HepG2 (cell line): ENCODE data around the gene MCOLN1. TPM values are rescaled to one million over a fixed set of nuclear protein-coding genes. Genes with fewer than 3 reads are reported as not detected.

ENCODE experiments used
- AHR ChIP-seq: IDR thresholded peaks from 2 replicates; pipeline ENCODE4 v1.6.1; 2018; ENCODE audit warnings: missing genetic modification reagents, missing compliant biosample characterization
- CREB3 ChIP-seq: sonication (generic); formaldehyde crosslinking; IDR thresholded peaks from 2 replicates; pipeline ENCODE4 v1.5.0; 2020; ENCODE audit warnings: missing genetic modification reagents
- GATAD1 ChIP-seq: IDR thresholded peaks from 2 replicates; pipeline ENCODE4 v1.6.1; 2016; ENCODE audit warnings: missing genetic modification reagents, missing compliant biosample characterization
- HOXD1 ChIP-seq: sonication (generic); formaldehyde crosslinking; IDR thresholded peaks from 2 replicates; pipeline ENCODE4 v1.5.0; 2020; ENCODE audit warnings: missing genetic modification reagents
- KLF16 ChIP-seq, 2 experiments: sonication (generic) in 1 of 2; formaldehyde crosslinking in 1 of 2; IDR thresholded peaks; 2 replicates each; pipeline versions ENCODE4 v1.6.1 to v1.8.0; 2016 to 2023; ENCODE audit warnings: missing genetic modification reagents in 2 of 2, missing compliant biosample characterization in 1 of 2
- MLX ChIP-seq: IDR thresholded peaks from 2 replicates; pipeline ENCODE4 v1.6.1; 2016
- NFE2 ChIP-seq: sonication (generic); formaldehyde crosslinking; IDR thresholded peaks from 2 replicates; pipeline ENCODE4 v1.4.0; 2020; ENCODE audit warnings: missing genetic modification reagents
- NR1H2 ChIP-seq: sonication (generic); formaldehyde crosslinking; IDR thresholded peaks from 2 replicates; pipeline ENCODE4 v1.8.1; 2022; ENCODE audit warnings: low read depth, missing genetic modification reagents, borderline replicate concordance
- NRL ChIP-seq: sonication (generic); formaldehyde crosslinking; IDR thresholded peaks from 2 replicates; pipeline ENCODE4 v1.5.0; 2020; ENCODE audit warnings: missing genetic modification reagents, mild to moderate bottlenecking, moderate library complexity, borderline replicate concordance
- PHF5A ChIP-seq: IDR thresholded peaks from one replicate; pipeline ENCODE4 v1.6.1; 2018; ENCODE audit warnings: low read depth, missing genetic modification reagents; ENCODE audit not compliant: unreplicated experiment
- RBM39 ChIP-seq: fragments of 200-400 bp; formaldehyde crosslinking; IDR thresholded peaks from one replicate; pipeline ENCODE4 v1.6.1; 2018; ENCODE audit warnings: antibody characterized with exemption, mild to moderate bottlenecking, low read depth, low read length; ENCODE audit not compliant: poor library complexity, severe bottlenecking
- RNF219 ChIP-seq: sonication (generic); formaldehyde crosslinking; IDR thresholded peaks from 2 replicates; pipeline ENCODE4 v1.5.0; 2020; ENCODE audit warnings: mild to moderate bottlenecking, missing genetic modification reagents
- SOX5 ChIP-seq: IDR thresholded peaks from 2 replicates; pipeline ENCODE4 v1.6.1; 2016; ENCODE audit warnings: borderline replicate concordance
- SSRP1 ChIP-seq: IDR thresholded peaks from 2 replicates; pipeline ENCODE4 v1.6.1; 2016; ENCODE audit warnings: control low read depth
- ZNF232 ChIP-seq: sonication (generic); formaldehyde crosslinking; IDR thresholded peaks from 2 replicates; pipeline ENCODE4 v1.4.0; 2020; ENCODE audit warnings: missing genetic modification reagents, borderline replicate concordance
- ZNF484 ChIP-seq: sonication (generic); formaldehyde crosslinking; IDR thresholded peaks from 2 replicates; pipeline ENCODE4 v1.5.1; 2020; ENCODE audit warnings: mild to moderate bottlenecking, low read depth, missing genetic modification reagents, borderline replicate concordance
- ZNF547 ChIP-seq: sonication (generic); formaldehyde crosslinking; IDR thresholded peaks from 2 replicates; pipeline ENCODE4 v1.5.1; 2020; ENCODE audit warnings: mild to moderate bottlenecking, missing genetic modification reagents
- ZNF563 ChIP-seq: sonication (generic); formaldehyde crosslinking; IDR thresholded peaks from 2 replicates; pipeline ENCODE4 v1.8.0; 2022; ENCODE audit warnings: mild to moderate bottlenecking, moderate library complexity, missing genetic modification reagents
- ZNF766 ChIP-seq: sonication (generic); formaldehyde crosslinking; IDR thresholded peaks from 2 replicates; pipeline ENCODE4 v1.5.0; 2020; ENCODE audit warnings: missing genetic modification reagents, borderline replicate concordance
- polyA plus RNA-seq, 8 experiments: library from polyadenylated mRNA; depleted of rRNA in 3 of 8; stranded (reverse) in 7 of 8; unstranded in 1 of 8; fragments of >200 nt; fragmentation: Illumina TruSeq in 4 of 8; extraction: Trizol in 4 of 8; gene quantifications; 2 replicates each; pipeline versions ENCODE4 v1.2.1 to v1.2.3, GENCODE V29; 2011 to 2016; ENCODE audit warnings: low read depth in 4 of 8, missing spikeins in 1 of 8, mixed read lengths in 1 of 8; ENCODE audit not compliant: insufficient read depth in 1 of 8
- total RNA-seq, 5 experiments: library from RNA; depleted of rRNA; stranded (reverse); fragments of >200 nt; fragmentation: Illumina TruSeq; extraction: Trizol; gene quantifications; 2 replicates each; pipeline ENCODE4 v1.2.3, GENCODE V29; 2016; ENCODE audit warnings: low read depth in 1 of 5

The MCOLN1 gene
- total and polyA plus RNA-seq, 2 of the 13 experiments (the other 11 are each of a cell fraction or from before 2014, with no cell fraction given) = 3.4 to 15.7 TPM

- TF ChIP-seq RNF219 (CRISPR knock-in tag) (no peak), MLX (CRISPR knock-in tag) (no peak), KLF16 (CRISPR knock-in tag; IDR thresholded peaks at IDR 0.05) (peak in 1 of 2 experiments; percentile 22; a peak in 1 of 4 replicates), NFE2 (no peak), ZNF232 (CRISPR knock-in tag) (0 out of 2 replicates have a peak, but pooled peaks have one; percentile 35), ZNF547 (CRISPR knock-in tag) (no peak), SOX5 (CRISPR knock-in tag) (peak; percentile 49; the same call in 1 of the 2 replicates), RBM39 (no peak), PHF5A (CRISPR knock-in tag) (no peak), AHR (no peak), ZNF766 (CRISPR knock-in tag) (no peak), GATAD1 (CRISPR knock-in tag) (no peak), SSRP1 (no peak), NRL (CRISPR knock-in tag) (no peak; the same call in 1 of the 2 replicates), ZNF484 (CRISPR knock-in tag) (no peak), NR1H2 (CRISPR knock-in tag) (no peak), CREB3 (no peak), HOXD1 (CRISPR knock-in tag) (no peak), ZNF563 (CRISPR knock-in tag) (peak; percentile 55; the same call in 1 of the 2 replicates)
Measured at GRCh38 chr19:7494416-7495098, 27.9 kb upstream of the MCOLN1 start (continued).
